Effector CD4-positive, alpha-beta T cell (primary cell): ENCODE measurements around the gene C2orf76.
"Not testable (repeated sequence)": the region's sequence is repeated elsewhere in the genome, so short reads cannot be mapped to it uniquely, and the experiment has no call there.

Experiments
- DNase-seq: peaks from one replicate; pipeline ENCODE4 v3.0.0-alpha.2; 2020

C2orf76 gene

GRCh38 chr2:119293254-119293653 is 73.4 kb downstream of the C2orf76 start:
- DNase-seq, result no peak

- no peak for DNase-seq
Measured at GRCh38 chr2:119292226-119292625, 74.4 kb downstream of the C2orf76 start.

GRCh38 chr2:119291588-119292167 is 75.0 kb downstream of the C2orf76 start:
- DNase-seq, result no peak

GRCh38 chr2:119290859-119291587 is 75.6 kb downstream of the C2orf76 start:
- no peak for DNase-seq

GRCh38 chr2:119289642-119290041 is 77.0 kb downstream of the C2orf76 start:
- DNase-seq, result no peak

- no peak for DNase-seq
Measured at GRCh38 chr2:119289093-119289492, 77.5 kb downstream of the C2orf76 start.

GRCh38 chr2:119288576-119288975 is 78.1 kb downstream of the C2orf76 start:
- no peak for DNase-seq

- no peak for DNase-seq
Measured at GRCh38 chr2:119286661-119287060, 80.0 kb downstream of the C2orf76 start.

- no peak for DNase-seq
Measured at GRCh38 chr2:119283873-119284331, 82.7 kb downstream of the C2orf76 start.

GRCh38 chr2:119282996-119283511 is 83.6 kb downstream of the C2orf76 start:
- DNase-seq, result no peak

- DNase-seq, result no peak
Measured at GRCh38 chr2:119282146-119282995, 84.3 kb downstream of the C2orf76 start.

GRCh38 chr2:119280680-119281079 is 86.0 kb downstream of the C2orf76 start:
- DNase-seq, result no peak

- DNase-seq, result no peak
Measured at GRCh38 chr2:119279666-119280065, 87.0 kb downstream of the C2orf76 start.

- DNase-seq, result no peak
Measured at GRCh38 chr2:119278946-119279345, 87.7 kb downstream of the C2orf76 start.

- not testable (repeated sequence) for DNase-seq
Measured at GRCh38 chr2:119278385-119278784, 88.2 kb downstream of the C2orf76 start.

GRCh38 chr2:119276864-119277263 is 89.8 kb downstream of the C2orf76 start:
- DNase-seq, result no peak

- no peak for DNase-seq
Measured at GRCh38 chr2:119267604-119268003, 99.0 kb downstream of the C2orf76 start.

GRCh38 chr2:119266091-119266589 is 100.5 kb downstream of the C2orf76 start:
- no peak for DNase-seq

- DNase-seq, result no peak
Measured at GRCh38 chr2:119265693-119266066, 101.0 kb downstream of the C2orf76 start.

GRCh38 chr2:119264781-119265692 is 101.6 kb downstream of the C2orf76 start:
- no peak for DNase-seq

- DNase-seq, result no peak
Measured at GRCh38 chr2:119263656-119264055, 103.0 kb downstream of the C2orf76 start.

- no peak for DNase-seq
Measured at GRCh38 chr2:119263025-119263424, 103.6 kb downstream of the C2orf76 start.
